Measurements from ENCODE around the gene LY6G6F.

The LY6G6F gene

GRCh38 chr6:31683591-31683990, 23.1 kb upstream of the LY6G6F start:
- Histone ChIP-seq H3K27me3 (ENCODE audit: control insufficient read depth, insufficient read depth, low read length) (no peaks in the 10 kb centered on the region), H3K4me3 (ENCODE audit: low read length) (no peak overlapping the region), H3K9ac (ENCODE audit: low read length) (peak overlapping the region; percentile 67), H3K9me3 (ENCODE audit: control insufficient read depth, low read length) (no peaks in the 10 kb centered on the region), H3K36me3 (ENCODE audit: control insufficient read depth, insufficient read depth, low read length) (peaks cover 14% of the 10 kb centered on the region), H3K4me1 (ENCODE audit: control insufficient read depth, insufficient read depth, low read length) (peaks cover 19% of the 10 kb centered on the region)

DNA sequence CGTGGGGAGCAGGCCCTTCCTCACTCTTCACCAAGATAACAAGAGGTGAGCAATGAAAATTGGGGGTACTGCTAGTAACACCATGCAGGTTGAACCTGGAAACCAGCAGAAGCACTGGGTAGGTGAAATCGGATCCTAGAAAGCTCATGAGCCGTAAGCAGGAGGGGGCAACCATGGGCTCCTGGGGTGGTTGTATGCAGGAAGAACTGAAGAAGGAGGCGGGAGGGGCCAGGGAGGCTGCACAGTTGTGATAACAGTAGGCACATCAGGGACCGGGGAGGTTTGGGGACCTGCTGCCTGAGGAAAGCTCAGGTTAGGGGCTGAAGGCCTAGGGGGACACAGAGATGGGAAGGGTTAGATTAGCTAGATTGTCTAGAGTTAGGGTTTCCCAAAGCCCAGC, 20.2 kb upstream of the LY6G6F start:
- peaks cover 30% of the 10 kb centered on the region for H3K36me3 ChIP-seq (ENCODE audit: control insufficient read depth, insufficient read depth, low read length)
- H3K9ac ChIP-seq (ENCODE audit: low read length): no peak overlapping the region
- H3K9me3 ChIP-seq (ENCODE audit: control insufficient read depth, low read length): no peaks in the 10 kb centered on the region
- no peak overlapping the region for H3K4me3 ChIP-seq (ENCODE audit: low read length)
- peaks cover 33% of the 10 kb centered on the region for H3K4me1 ChIP-seq (ENCODE audit: control insufficient read depth, insufficient read depth, low read length)
- no peaks in the 10 kb centered on the region for H3K27me3 ChIP-seq (ENCODE audit: control insufficient read depth, insufficient read depth, low read length)

DNA sequence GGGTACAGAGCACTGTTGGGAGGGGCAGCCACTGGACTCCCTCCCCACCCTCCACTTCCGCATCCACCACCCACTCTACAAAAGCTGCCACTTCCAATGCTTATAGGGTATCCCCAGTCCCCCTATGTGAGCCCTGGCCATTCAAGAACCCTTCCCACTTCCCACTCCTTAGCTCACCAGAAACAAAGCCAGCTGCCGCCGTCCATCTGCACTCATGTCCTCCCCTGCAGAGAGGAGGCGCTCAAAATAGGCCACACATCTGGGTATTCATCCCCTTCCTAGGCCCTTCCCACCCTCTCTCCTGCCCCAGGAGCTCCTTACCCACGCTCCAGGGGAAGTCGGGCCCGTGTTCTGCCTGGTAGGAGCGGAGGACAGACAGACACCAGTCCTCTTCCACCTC, 19.3 kb upstream of the LY6G6F start:
- Histone ChIP-seq H3K27me3 (ENCODE audit: control insufficient read depth, insufficient read depth, low read length) (no peaks in the 10 kb centered on the region), H3K36me3 (ENCODE audit: control insufficient read depth, insufficient read depth, low read length) (peaks cover 30% of the 10 kb centered on the region), H3K9me3 (ENCODE audit: control insufficient read depth, low read length) (no peaks in the 10 kb centered on the region), H3K4me3 (ENCODE audit: low read length) (no peak overlapping the region), H3K4me1 (ENCODE audit: control insufficient read depth, insufficient read depth, low read length) (peaks cover 29% of the 10 kb centered on the region), H3K9ac (ENCODE audit: low read length) (no peak overlapping the region)

- no peak overlapping the region for H3K4me3 ChIP-seq (ENCODE audit: low read length)
- no peak overlapping the region for H3K9ac ChIP-seq (ENCODE audit: low read length)
- no peaks in the 10 kb centered on the region for H3K9me3 ChIP-seq (ENCODE audit: control insufficient read depth, low read length)
- no peaks in the 10 kb centered on the region for H3K27me3 ChIP-seq (ENCODE audit: control insufficient read depth, insufficient read depth, low read length)
- H3K4me1 ChIP-seq (ENCODE audit: control insufficient read depth, insufficient read depth, low read length): peaks cover 29% of the 10 kb centered on the region
- H3K36me3 ChIP-seq (ENCODE audit: control insufficient read depth, insufficient read depth, low read length): peaks cover 30% of the 10 kb centered on the region
These were observed 18.6 kb upstream of the LY6G6F start for GRCh38 chr6:31687860-31688693.

DNA sequence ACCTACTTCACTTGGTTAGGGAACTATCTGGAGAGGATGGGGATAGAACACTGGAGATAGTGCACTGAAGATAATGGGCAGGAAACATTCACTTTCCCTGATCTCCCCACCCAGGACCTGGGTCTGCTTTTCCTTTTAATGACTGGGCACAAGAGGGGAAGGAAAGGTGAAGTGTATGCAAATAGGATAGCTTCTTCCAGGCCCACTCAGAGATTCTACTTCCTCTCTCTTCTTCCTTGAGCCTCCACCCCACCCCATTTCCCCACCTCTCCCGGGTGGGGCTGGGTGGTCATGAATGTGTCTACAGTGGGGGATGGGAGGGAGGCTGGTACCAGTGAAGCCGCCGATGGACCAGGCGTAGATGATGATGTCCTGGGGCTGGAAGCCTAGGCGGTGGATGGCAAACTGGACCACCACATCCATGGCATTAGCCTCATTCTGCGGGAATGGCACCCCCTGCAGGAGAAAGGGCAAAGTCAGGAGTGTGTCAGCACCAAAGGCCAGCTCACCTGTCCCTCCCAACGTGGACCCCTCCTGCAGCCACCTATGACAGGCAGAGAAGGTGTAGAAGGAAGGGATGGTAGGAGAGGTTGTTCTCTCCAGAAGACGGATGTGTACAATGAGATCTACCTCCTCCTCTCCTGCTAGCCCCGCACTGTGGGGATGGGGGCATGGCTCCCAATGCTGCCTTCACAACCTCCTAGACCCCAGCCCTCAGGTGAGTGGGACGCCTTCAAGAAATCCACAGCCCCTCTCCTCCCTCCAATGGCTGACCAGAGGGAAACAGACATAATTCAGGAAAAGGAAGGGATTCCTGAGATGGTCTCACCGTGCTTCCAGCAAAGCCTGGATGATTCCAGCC, 17.2 kb upstream of the LY6G6F start:
- Histone ChIP-seq H3K9ac (ENCODE audit: low read length) (peak overlapping the region; percentile 11), H3K36me3 (ENCODE audit: control insufficient read depth, insufficient read depth, low read length) (peaks cover 30% of the 10 kb centered on the region), H3K4me1 (ENCODE audit: control insufficient read depth, insufficient read depth, low read length) (peaks cover 21% of the 10 kb centered on the region), H3K4me3 (ENCODE audit: low read length) (no peak overlapping the region), H3K27me3 (ENCODE audit: control insufficient read depth, insufficient read depth, low read length) (no peaks in the 10 kb centered on the region), H3K9me3 (ENCODE audit: control insufficient read depth, low read length) (no peaks in the 10 kb centered on the region)

- no peaks in the 10 kb centered on the region for H3K9me3 ChIP-seq (ENCODE audit: control insufficient read depth, low read length)
- H3K9ac ChIP-seq (ENCODE audit: low read length): peak overlapping the region; percentile 11
- H3K36me3 ChIP-seq (ENCODE audit: control insufficient read depth, insufficient read depth, low read length): peaks cover 30% of the 10 kb centered on the region
- H3K27me3 ChIP-seq (ENCODE audit: control insufficient read depth, insufficient read depth, low read length): no peaks in the 10 kb centered on the region
- H3K4me3 ChIP-seq (ENCODE audit: low read length): no peak overlapping the region
- peaks cover 21% of the 10 kb centered on the region for H3K4me1 ChIP-seq (ENCODE audit: control insufficient read depth, insufficient read depth, low read length)
These were observed 16.2 kb upstream of the LY6G6F start for GRCh38 chr6:31690231-31691077.

GRCh38 chr6:31691078-31691463, 15.6 kb upstream of the LY6G6F start:
- H3K9ac ChIP-seq (ENCODE audit: low read length): no peak overlapping the region
- no peak overlapping the region for H3K4me3 ChIP-seq (ENCODE audit: low read length)
- H3K36me3 ChIP-seq (ENCODE audit: control insufficient read depth, insufficient read depth, low read length): peaks cover 28% of the 10 kb centered on the region
- no peaks in the 10 kb centered on the region for H3K9me3 ChIP-seq (ENCODE audit: control insufficient read depth, low read length)
- no peaks in the 10 kb centered on the region for H3K27me3 ChIP-seq (ENCODE audit: control insufficient read depth, insufficient read depth, low read length)
- peaks cover 21% of the 10 kb centered on the region for H3K4me1 ChIP-seq (ENCODE audit: control insufficient read depth, insufficient read depth, low read length)

DNA sequence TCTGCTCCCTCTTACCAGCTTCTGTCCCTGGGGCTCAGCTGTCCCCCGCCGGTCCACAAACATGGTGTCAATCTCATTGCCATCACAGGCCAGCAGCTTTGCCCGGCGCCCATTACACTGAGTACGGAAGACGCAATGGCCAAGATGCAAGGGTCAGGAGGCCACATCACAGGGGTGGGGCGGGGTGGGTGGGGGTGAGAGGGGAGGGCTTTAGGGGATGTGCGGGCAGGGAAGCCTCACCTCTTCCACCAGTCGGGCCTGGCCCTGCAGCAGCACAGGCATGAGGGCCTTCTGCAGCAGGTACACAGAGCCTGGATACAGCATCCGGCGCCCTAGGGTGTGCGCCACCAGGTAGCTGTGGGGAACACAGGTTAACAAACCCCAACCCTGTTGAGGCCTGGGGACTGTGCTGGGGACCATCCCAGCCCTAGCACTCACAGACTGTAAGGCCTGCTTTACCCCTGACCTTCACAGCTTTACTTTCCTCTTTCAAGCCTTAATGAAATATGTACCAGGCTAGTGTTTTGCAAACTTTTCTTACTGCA, 15.0 kb upstream of the LY6G6F start:
- Histone ChIP-seq H3K4me1 (ENCODE audit: control insufficient read depth, insufficient read depth, low read length) (peaks cover 21% of the 10 kb centered on the region), H3K4me3 (ENCODE audit: low read length) (no peak overlapping the region), H3K9me3 (ENCODE audit: control insufficient read depth, low read length) (no peaks in the 10 kb centered on the region), H3K27me3 (ENCODE audit: control insufficient read depth, insufficient read depth, low read length) (no peaks in the 10 kb centered on the region), H3K9ac (ENCODE audit: low read length) (no peak overlapping the region), H3K36me3 (ENCODE audit: control insufficient read depth, insufficient read depth, low read length) (peaks cover 24% of the 10 kb centered on the region)

DNA sequence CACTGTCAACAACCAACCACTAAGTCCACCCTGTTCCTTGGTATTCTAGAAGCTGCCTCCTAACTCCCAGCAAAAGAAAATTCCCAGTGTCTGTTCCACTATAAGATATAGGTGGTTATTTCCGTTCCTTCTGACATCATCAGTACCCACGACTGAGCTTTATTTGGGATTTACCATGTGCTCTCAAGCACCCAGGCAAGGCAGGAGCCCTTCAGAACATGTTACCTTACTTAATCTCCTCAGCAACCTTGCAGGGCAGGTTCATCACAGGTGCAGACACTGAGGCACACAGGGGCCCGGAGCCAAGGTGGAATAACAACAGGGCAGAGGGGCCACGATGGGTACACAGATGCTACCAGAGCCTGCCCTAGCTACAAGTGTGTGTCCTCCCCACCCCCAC, 14.3 kb upstream of the LY6G6F start:
- no peak overlapping the region for H3K9ac ChIP-seq (ENCODE audit: low read length)
- H3K9me3 ChIP-seq (ENCODE audit: control insufficient read depth, low read length): no peaks in the 10 kb centered on the region
- peaks cover 21% of the 10 kb centered on the region for H3K4me1 ChIP-seq (ENCODE audit: control insufficient read depth, insufficient read depth, low read length)
- H3K36me3 ChIP-seq (ENCODE audit: control insufficient read depth, insufficient read depth, low read length): peaks cover 24% of the 10 kb centered on the region
- H3K4me3 ChIP-seq (ENCODE audit: low read length): no peak overlapping the region
- H3K27me3 ChIP-seq (ENCODE audit: control insufficient read depth, insufficient read depth, low read length): no peaks in the 10 kb centered on the region

- H3K4me3 ChIP-seq (ENCODE audit: low read length): no peak overlapping the region
- no peaks in the 10 kb centered on the region for H3K27me3 ChIP-seq (ENCODE audit: control insufficient read depth, insufficient read depth, low read length)
- H3K9me3 ChIP-seq (ENCODE audit: control insufficient read depth, low read length): no peaks in the 10 kb centered on the region
- H3K9ac ChIP-seq (ENCODE audit: low read length): no peak overlapping the region
- peaks cover 21% of the 10 kb centered on the region for H3K4me1 ChIP-seq (ENCODE audit: control insufficient read depth, insufficient read depth, low read length)
- peaks cover 23% of the 10 kb centered on the region for H3K36me3 ChIP-seq (ENCODE audit: control insufficient read depth, insufficient read depth, low read length)
These were observed 13.8 kb upstream of the LY6G6F start for GRCh38 chr6:31692886-31693285.

DNA sequence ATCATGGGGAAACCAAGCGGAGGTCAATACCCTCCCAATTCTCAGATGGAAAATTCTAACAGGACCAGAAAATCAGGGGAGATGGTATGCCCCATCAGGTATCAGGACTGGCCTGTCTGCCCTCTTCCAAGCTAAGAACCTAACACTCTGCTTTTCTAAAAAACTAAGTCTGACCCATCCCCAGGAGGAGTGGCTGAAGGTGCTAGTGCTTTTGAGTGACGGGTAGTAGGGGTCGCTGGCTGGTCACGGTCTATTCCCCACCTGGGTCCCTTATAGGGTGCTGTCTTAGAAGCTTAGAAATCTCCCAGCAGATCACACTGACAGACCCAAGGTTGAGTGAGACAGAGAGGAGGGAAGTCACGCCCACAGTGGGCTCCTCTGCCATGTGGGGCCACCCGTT, 13.1 kb upstream of the LY6G6F start:
- Histone ChIP-seq H3K4me3 (ENCODE audit: low read length) (no peak overlapping the region), H3K9ac (ENCODE audit: low read length) (no peak overlapping the region), H3K36me3 (ENCODE audit: control insufficient read depth, insufficient read depth, low read length) (peaks cover 16% of the 10 kb centered on the region), H3K4me1 (ENCODE audit: control insufficient read depth, insufficient read depth, low read length) (peaks cover 21% of the 10 kb centered on the region), H3K9me3 (ENCODE audit: control insufficient read depth, low read length) (no peaks in the 10 kb centered on the region), H3K27me3 (ENCODE audit: control insufficient read depth, insufficient read depth, low read length) (no peaks in the 10 kb centered on the region)

Data from mucosa of stomach (tissue), 1 donor.